ENCODE data around the gene EFHC1.

DNA sequence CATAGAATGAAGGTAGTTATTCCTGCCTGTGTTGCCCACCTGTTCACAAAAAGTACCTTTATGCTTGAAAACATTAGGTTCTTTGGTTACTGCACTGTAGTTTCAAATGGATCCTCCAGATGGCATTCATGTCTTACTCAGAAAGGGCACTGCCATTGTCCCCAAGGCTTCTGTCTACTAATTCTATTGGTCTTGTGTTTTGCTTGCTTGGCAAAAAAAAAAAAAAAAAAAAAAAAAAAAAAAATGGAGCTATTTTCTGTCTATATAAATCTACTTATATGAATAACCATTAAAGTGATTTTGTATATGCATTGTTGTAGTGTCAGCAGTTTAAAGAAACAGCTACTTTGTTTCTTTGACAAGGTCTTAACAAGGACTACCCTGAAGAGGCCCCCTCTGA is 12.7 kb upstream of the EFHC1 start:
- TF ChIP-seq, protein P1, sequence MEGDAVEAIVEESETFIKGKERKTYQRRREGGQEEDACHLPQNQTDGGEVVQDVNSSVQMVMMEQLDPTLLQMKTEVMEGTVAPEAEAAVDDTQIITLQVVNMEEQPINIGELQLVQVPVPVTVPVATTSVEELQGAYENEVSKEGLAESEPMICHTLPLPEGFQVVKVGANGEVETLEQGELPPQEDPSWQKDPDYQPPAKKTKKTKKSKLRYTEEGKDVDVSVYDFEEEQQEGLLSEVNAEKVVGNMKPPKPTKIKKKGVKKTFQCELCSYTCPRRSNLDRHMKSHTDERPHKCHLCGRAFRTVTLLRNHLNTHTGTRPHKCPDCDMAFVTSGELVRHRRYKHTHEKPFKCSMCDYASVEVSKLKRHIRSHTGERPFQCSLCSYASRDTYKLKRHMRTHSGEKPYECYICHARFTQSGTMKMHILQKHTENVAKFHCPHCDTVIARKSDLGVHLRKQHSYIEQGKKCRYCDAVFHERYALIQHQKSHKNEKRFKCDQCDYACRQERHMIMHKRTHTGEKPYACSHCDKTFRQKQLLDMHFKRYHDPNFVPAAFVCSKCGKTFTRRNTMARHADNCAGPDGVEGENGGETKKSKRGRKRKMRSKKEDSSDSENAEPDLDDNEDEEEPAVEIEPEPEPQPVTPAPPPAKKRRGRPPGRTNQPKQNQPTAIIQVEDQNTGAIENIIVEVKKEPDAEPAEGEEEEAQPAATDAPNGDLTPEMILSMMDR (IDR thresholded peaks at IDR 0.05): peak in 5 of 6 experiments; percentile 19 to 66 (median 63)
- TF ChIP-seq POLR2A (IDR thresholded peaks at IDR 0.05): no peak

Data from thyroid gland (tissue), 4 donors.